SIG-M5 treated with dmso at 0.1 percent for 504 hours (cell line): ENCODE results near the gene MYO18B.

ENCODE experiments used
- DNase-seq: peaks from one replicate; lab custom pipeline; 2025; ENCODE audit not compliant: unreplicated experiment; lab: John Stamatoyannopoulos, UW

The MYO18B gene

GRCh38 chr22:26072621-26073020 is 330.6 kb downstream of the MYO18B start:
- DNase-seq: no peak

GRCh38 chr22:26075251-26075650 is 333.3 kb downstream of the MYO18B start:
- DNase-seq: no peak

GRCh38 chr22:26079009-26079408 is 337.0 kb downstream of the MYO18B start:
- no peak for DNase-seq
